Dedifferentiated amniotic fluid mesenchymal stem cell (primary cell): ENCODE results near the gene DPH6.
"Not testable (repeated sequence)": the region's sequence is repeated elsewhere in the genome, so short reads cannot be mapped to it uniquely, and the experiment has no call there.

Experiments
- DNase-seq: peaks from one replicate; pipeline ENCODE4 v3.0.0-alpha.2; 2016; ENCODE audit errors: extremely low spot score

The DPH6 gene

GRCh38 chr15:35330048-35330695 is 215.8 kb downstream of the DPH6 start:
- no peak for DNase-seq

GRCh38 chr15:35329521-35329961 is 216.4 kb downstream of the DPH6 start:
- no peak for DNase-seq

GRCh38 chr15:35328836-35329235 is 217.1 kb downstream of the DPH6 start:
- not testable (repeated sequence) for DNase-seq

- DNase-seq, result no peak
These were observed 218.2 kb downstream of the DPH6 start for GRCh38 chr15:35327789-35328188.

GRCh38 chr15:35325374-35325941 is 220.5 kb downstream of the DPH6 start:
- no peak for DNase-seq

GRCh38 chr15:35323141-35323540 is 222.8 kb downstream of the DPH6 start:
- no peak for DNase-seq

GRCh38 chr15:35321926-35322325 is 224.0 kb downstream of the DPH6 start:
- DNase-seq, result no peak

GRCh38 chr15:35320911-35321310 is 225.1 kb downstream of the DPH6 start:
- DNase-seq, result no peak
